HEK293 (cell line): ENCODE results near the gene NUDT16L1.

ENCODE experiments used
- CTCF ChIA-PET: fragments of 350-600 bp; formaldehyde crosslinking; extraction: SDS; loops from one replicate; lab custom pipeline; 2021; ENCODE audit warnings: antibody characterized with exemption; lab: Yijun Ruan, JAX
- POLR2A ChIA-PET: fragments of 300-600 bp; formaldehyde crosslinking; extraction: SDS; loops from one replicate; lab custom pipeline; 2020; ENCODE audit warnings: antibody characterized with exemption, inconsistent platforms; lab: Yijun Ruan, JAX
- H3K27ac ChIP-seq: fragments of 200-500 bp; sonication (Bioruptor generic); 2 replicates; pipeline ENCODE4 v1.5.1; 2014; ENCODE audit warnings: low read depth, low read length, control low read depth, inconsistent platforms; ENCODE audit errors: extremely low read depth
- H3K36me3 ChIP-seq, 2 experiments: fragments of 200-500 bp in 1 of 2; sonication (Bioruptor generic) in 1 of 2; 1 replicate in 1 of 2; 2 replicates in 1 of 2; pipeline ENCODE4 v1.5.1; 2014 to 2017; ENCODE audit warnings: inconsistent platforms in 2 of 2, low read length in 2 of 2; ENCODE audit not compliant: control insufficient read depth in 2 of 2, insufficient read depth in 1 of 2
- H3K4me1 ChIP-seq: fragments of 200-500 bp; sonication (Bioruptor generic); 2 replicates; pipeline ENCODE4 v1.5.1; 2014; ENCODE audit warnings: mild to moderate bottlenecking, low read length, inconsistent platforms; ENCODE audit not compliant: control insufficient read depth, insufficient read depth
- H3K4me3 ChIP-seq: 2 replicates; pipeline ENCODE4 v1.5.1; 2011; ENCODE audit warnings: low read depth, mild to moderate bottlenecking, control low read depth, low read length, moderate library complexity
- H3K9me3 ChIP-seq: fragments of 200-500 bp; sonication (Bioruptor generic); 2 replicates; pipeline ENCODE4 v1.5.1; 2014; ENCODE audit warnings: low read depth, low read length, inconsistent platforms; ENCODE audit not compliant: control insufficient read depth, insufficient read depth
- HOXA7 ChIP-seq: sonication (generic); formaldehyde crosslinking; IDR thresholded peaks from 2 replicates; pipeline ENCODE4 v1.8.1; 2022; ENCODE audit warnings: missing genetic modification reagents, borderline replicate concordance
- KLF16 ChIP-seq: fragments of 450-650 bp; formaldehyde crosslinking; IDR thresholded peaks from 2 replicates; pipeline ENCODE4 v1.5.1; 2017; ENCODE audit warnings: missing biosample characterization, missing genetic modification characterization
- SP7 ChIP-seq: fragments of 450-650 bp; formaldehyde crosslinking; IDR thresholded peaks from 2 replicates; pipeline ENCODE4 v1.5.1; 2016; ENCODE audit warnings: missing biosample characterization, missing genetic modification characterization
- ZBTB17 ChIP-seq: fragments of 450-650 bp; formaldehyde crosslinking; IDR thresholded peaks from 2 replicates; pipeline ENCODE4 v1.5.1; 2016; ENCODE audit warnings: missing biosample characterization, missing genetic modification characterization
- ZBTB8A ChIP-seq: fragments of 450-650 bp; formaldehyde crosslinking; IDR thresholded peaks from 2 replicates; pipeline ENCODE4 v1.5.1; 2016; ENCODE audit warnings: missing biosample characterization, missing genetic modification characterization
- ZEB2 ChIP-seq: fragments of 450-650 bp; formaldehyde crosslinking; IDR thresholded peaks from 2 replicates; pipeline ENCODE4 v1.5.1; 2016; ENCODE audit warnings: missing biosample characterization, missing genetic modification characterization
- ZIC2 ChIP-seq: fragments of 450-650 bp; formaldehyde crosslinking; IDR thresholded peaks from 2 replicates; pipeline ENCODE4 v1.5.1; 2016; ENCODE audit warnings: missing biosample characterization, missing genetic modification characterization
- ZNF2 ChIP-seq: fragments of 450-650 bp; formaldehyde crosslinking; IDR thresholded peaks from 2 replicates; pipeline ENCODE4 v1.5.1; 2016; ENCODE audit warnings: missing biosample characterization, missing genetic modification characterization
- ZNF214 ChIP-seq: fragments of 450-650 bp; formaldehyde crosslinking; IDR thresholded peaks from 2 replicates; pipeline ENCODE4 v1.5.1; 2017; ENCODE audit warnings: missing biosample characterization, mild to moderate bottlenecking, missing genetic modification characterization, borderline replicate concordance
- ZNF302 ChIP-seq: fragments of 450-650 bp; formaldehyde crosslinking; IDR thresholded peaks from 2 replicates; pipeline ENCODE4 v1.5.1; 2016; ENCODE audit warnings: missing biosample characterization, missing genetic modification characterization, low read depth
- ZNF341 ChIP-seq: fragments of 450-650 bp; formaldehyde crosslinking; IDR thresholded peaks from 2 replicates; pipeline ENCODE4; 2016; ENCODE audit warnings: low read depth, missing biosample characterization, missing genetic modification characterization
- ZNF473 ChIP-seq: fragments of 450-650 bp; formaldehyde crosslinking; IDR thresholded peaks from 2 replicates; pipeline ENCODE4 v1.5.1; 2017; ENCODE audit warnings: missing biosample characterization, missing genetic modification characterization
- ZNF529 ChIP-seq: fragments of 450-650 bp; formaldehyde crosslinking; IDR thresholded peaks from 2 replicates; pipeline ENCODE4 v1.5.1; 2017; ENCODE audit warnings: missing genetic modification characterization, missing biosample characterization; ENCODE audit not compliant: insufficient replicate concordance
- ZNF571 ChIP-seq: fragments of 450-650 bp; formaldehyde crosslinking; IDR thresholded peaks from 2 replicates; pipeline ENCODE4 v1.5.0; 2017; ENCODE audit warnings: missing biosample characterization, missing genetic modification characterization
- ZNF776 ChIP-seq: fragments of 450-650 bp; formaldehyde crosslinking; IDR thresholded peaks from 2 replicates; pipeline ENCODE4 v1.5.0; 2017; ENCODE audit warnings: missing biosample characterization, missing genetic modification characterization, borderline replicate concordance
- TF ChIP-seq, protein P1 (sequence below): fragments of 450-650 bp; formaldehyde crosslinking; IDR thresholded peaks from 2 replicates; pipeline ENCODE4 v1.5.1; 2016; ENCODE audit warnings: missing biosample characterization, missing genetic modification characterization
- TF ChIP-seq, protein P2 (sequence below): fragments of 450-650 bp; formaldehyde crosslinking; IDR thresholded peaks from 2 replicates; pipeline ENCODE4 v1.5.1; 2016; ENCODE audit warnings: missing biosample characterization, missing genetic modification characterization
- TF ChIP-seq, protein P3 (sequence below): fragments of 450-650 bp; formaldehyde crosslinking; IDR thresholded peaks from 2 replicates; pipeline ENCODE4 v1.5.1; 2016; ENCODE audit warnings: missing biosample characterization, missing genetic modification characterization
- TF ChIP-seq, protein P4 (sequence below): fragments of 450-650 bp; formaldehyde crosslinking; IDR thresholded peaks from 2 replicates; pipeline ENCODE4 v1.5.1; 2016; ENCODE audit warnings: missing biosample characterization, missing genetic modification characterization
- TF ChIP-seq, protein P5 (sequence below): fragments of 450-650 bp; formaldehyde crosslinking; IDR thresholded peaks from 2 replicates; pipeline ENCODE4 v1.5.1; 2016; ENCODE audit warnings: missing biosample characterization, missing genetic modification characterization

The NUDT16L1 gene

DNA sequence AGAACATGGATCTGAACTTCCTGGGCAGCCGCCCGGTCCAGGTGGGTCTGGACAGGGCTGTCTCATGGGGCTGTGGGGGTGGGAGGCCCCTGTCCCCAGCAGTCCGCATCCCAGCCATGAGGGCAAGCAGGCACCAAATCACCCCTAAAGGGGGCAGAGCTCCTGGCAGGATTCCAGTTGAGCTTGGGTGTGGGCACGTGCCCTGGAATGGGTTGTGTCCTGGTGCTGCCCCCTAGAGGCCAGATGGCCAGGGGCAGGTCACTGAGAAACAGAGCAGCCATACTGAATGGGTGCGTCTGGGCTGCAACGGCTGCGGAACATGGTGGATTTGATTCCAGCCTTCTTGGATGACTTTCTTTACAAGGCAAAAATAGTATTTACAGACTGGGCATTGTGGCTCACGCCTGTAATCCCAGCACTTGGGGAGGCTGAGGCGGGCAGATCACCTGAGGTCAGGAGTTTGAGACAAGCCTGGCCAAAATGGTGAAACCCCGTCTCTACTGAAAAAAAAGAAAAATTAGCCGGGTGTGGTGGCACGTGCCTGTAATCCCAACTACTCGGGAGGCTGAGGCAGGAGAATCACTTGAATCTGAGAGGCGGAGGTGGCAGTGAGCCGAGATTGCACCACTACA lies 42.8 kb upstream of the NUDT16L1 start (continued):
- TF ChIP-seq, protein P1, sequence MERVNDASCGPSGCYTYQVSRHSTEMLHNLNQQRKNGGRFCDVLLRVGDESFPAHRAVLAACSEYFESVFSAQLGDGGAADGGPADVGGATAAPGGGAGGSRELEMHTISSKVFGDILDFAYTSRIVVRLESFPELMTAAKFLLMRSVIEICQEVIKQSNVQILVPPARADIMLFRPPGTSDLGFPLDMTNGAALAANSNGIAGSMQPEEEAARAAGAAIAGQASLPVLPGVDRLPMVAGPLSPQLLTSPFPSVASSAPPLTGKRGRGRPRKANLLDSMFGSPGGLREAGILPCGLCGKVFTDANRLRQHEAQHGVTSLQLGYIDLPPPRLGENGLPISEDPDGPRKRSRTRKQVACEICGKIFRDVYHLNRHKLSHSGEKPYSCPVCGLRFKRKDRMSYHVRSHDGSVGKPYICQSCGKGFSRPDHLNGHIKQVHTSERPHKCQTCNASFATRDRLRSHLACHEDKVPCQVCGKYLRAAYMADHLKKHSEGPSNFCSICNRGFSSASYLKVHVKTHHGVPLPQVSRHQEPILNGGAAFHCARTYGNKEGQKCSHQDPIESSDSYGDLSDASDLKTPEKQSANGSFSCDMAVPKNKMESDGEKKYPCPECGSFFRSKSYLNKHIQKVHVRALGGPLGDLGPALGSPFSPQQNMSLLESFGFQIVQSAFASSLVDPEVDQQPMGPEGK (tag by site-specific recombination): peak; percentile 68
- TF ChIP-seq, protein P2, sequence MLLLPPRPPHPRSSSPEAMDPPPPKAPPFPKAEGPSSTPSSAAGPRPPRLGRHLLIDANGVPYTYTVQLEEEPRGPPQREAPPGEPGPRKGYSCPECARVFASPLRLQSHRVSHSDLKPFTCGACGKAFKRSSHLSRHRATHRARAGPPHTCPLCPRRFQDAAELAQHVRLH (tag by site-specific recombination): 0 out of 2 replicates have a peak, but pooled peaks have one; percentile 45
- TF ChIP-seq ZNF2 (tag by site-specific recombination) (0 out of 2 replicates have a peak, but pooled peaks have one; percentile 39), ZBTB8A (peak; percentile 41), SP7 (tag by site-specific recombination) (0 out of 2 replicates have a peak, but pooled peaks have one; percentile 19), KLF16 (tag by site-specific recombination) (peak; percentile 59; the same call in 1 of the 2 replicates), ZEB2 (tag by site-specific recombination) (0 out of 2 replicates have a peak, but pooled peaks have one; percentile 35)
- TF ChIP-seq, protein P3, sequence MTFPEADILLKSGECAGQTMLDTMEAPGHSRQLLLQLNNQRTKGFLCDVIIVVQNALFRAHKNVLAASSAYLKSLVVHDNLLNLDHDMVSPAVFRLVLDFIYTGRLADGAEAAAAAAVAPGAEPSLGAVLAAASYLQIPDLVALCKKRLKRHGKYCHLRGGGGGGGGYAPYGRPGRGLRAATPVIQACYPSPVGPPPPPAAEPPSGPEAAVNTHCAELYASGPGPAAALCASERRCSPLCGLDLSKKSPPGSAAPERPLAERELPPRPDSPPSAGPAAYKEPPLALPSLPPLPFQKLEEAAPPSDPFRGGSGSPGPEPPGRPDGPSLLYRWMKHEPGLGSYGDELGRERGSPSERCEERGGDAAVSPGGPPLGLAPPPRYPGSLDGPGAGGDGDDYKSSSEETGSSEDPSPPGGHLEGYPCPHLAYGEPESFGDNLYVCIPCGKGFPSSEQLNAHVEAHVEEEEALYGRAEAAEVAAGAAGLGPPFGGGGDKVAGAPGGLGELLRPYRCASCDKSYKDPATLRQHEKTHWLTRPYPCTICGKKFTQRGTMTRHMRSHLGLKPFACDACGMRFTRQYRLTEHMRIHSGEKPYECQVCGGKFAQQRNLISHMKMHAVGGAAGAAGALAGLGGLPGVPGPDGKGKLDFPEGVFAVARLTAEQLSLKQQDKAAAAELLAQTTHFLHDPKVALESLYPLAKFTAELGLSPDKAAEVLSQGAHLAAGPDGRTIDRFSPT (tag by site-specific recombination): peak; percentile 94
- TF ChIP-seq, protein P4, sequence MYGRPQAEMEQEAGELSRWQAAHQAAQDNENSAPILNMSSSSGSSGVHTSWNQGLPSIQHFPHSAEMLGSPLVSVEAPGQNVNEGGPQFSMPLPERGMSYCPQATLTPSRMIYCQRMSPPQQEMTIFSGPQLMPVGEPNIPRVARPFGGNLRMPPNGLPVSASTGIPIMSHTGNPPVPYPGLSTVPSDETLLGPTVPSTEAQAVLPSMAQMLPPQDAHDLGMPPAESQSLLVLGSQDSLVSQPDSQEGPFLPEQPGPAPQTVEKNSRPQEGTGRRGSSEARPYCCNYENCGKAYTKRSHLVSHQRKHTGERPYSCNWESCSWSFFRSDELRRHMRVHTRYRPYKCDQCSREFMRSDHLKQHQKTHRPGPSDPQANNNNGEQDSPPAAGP (tag by site-specific recombination): 0 out of 2 replicates have a peak, but pooled peaks have one; percentile 23
- TF ChIP-seq, protein P5, sequence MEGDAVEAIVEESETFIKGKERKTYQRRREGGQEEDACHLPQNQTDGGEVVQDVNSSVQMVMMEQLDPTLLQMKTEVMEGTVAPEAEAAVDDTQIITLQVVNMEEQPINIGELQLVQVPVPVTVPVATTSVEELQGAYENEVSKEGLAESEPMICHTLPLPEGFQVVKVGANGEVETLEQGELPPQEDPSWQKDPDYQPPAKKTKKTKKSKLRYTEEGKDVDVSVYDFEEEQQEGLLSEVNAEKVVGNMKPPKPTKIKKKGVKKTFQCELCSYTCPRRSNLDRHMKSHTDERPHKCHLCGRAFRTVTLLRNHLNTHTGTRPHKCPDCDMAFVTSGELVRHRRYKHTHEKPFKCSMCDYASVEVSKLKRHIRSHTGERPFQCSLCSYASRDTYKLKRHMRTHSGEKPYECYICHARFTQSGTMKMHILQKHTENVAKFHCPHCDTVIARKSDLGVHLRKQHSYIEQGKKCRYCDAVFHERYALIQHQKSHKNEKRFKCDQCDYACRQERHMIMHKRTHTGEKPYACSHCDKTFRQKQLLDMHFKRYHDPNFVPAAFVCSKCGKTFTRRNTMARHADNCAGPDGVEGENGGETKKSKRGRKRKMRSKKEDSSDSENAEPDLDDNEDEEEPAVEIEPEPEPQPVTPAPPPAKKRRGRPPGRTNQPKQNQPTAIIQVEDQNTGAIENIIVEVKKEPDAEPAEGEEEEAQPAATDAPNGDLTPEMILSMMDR (tag by site-specific recombination): peak; percentile 88

DNA sequence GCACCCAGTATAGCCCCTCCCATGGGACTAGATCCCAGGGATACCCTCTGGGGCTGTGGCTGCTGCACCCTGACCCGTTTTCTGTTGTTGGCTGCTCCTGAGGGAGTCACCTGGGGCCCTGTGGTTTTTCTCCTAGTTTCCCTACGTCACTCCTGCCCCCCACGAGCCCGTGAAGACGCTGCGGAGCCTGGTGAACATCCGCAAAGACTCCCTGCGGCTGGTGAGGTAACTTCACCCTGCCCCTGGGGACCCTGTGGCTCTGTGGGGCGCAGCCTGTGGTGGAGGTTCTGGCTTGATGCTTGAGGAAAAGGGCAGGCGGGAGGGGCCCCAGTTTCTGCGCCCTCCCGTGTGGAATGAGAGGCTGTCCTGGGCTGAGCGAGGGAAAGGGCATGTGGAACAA lies 41.5 kb upstream of the NUDT16L1 start:
- TF ChIP-seq ZIC2 (tag by site-specific recombination) (peak; percentile 90), ZNF302 (tag by site-specific recombination) (no peak)

DNA sequence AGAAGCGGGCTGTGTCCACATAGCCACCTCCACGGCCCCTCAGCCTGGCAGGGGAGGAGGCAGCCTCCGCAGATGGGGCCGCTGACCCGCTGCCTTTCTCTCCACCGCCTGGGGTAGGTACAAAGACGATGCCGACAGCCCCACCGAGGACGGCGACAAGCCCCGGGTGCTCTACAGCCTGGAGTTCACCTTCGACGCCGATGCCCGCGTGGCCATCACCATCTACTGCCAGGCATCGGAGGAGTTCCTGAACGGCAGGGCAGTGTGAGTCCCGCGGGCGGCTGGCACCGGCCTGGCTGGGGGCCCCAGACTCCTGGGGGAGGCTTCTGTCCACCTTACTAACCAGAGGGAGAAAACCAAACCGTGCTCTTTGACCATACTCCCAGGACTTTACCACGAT lies 40.8 kb upstream of the NUDT16L1 start:
- POLR2A ChIA-PET: no interaction called here
- no peak overlapping the region for H3K27ac ChIP-seq
- CTCF ChIA-PET: interaction anchor here (1.3 kb wide), 1 partner anchor 141 kb away, joined by 3 read pairs; no protein-coding TSS in a partner anchor
- no peak overlapping the region for H3K4me3 ChIP-seq
- no peaks in the 10 kb centered on the region for H3K4me1 ChIP-seq
- H3K36me3 ChIP-seq: peaks cover 0 to 67% of the 10 kb centered on the region in 2 experiments; a peak in 2 of 3 replicates
- H3K9me3 ChIP-seq: no peaks in the 10 kb centered on the region
- TF ChIP-seq ZNF529 (tag by site-specific recombination) (no peak), ZNF341 (no peak), ZNF473 (tag by site-specific recombination) (no peak), ZNF571 (tag by site-specific recombination) (no peak), ZNF214 (no peak), ZBTB17 (tag by site-specific recombination) (no peak), ZBTB8A (no peak), HOXA7 (CRISPR knock-in tag) (no peak), ZNF776 (tag by site-specific recombination) (no peak)
- TF ChIP-seq, protein P4 (tag by site-specific recombination): no peak

More for the DNA sequence above, 41.5 kb upstream of the NUDT16L1 start:
- no peaks in the 10 kb centered on the region for H3K9me3 ChIP-seq
- H3K27ac ChIP-seq: no peak overlapping the region
- CTCF ChIA-PET: interaction anchor here (0.8 to 1.3 kb wide), 3 partner anchors 28 to 140 kb away, joined by 3 to 5 read pairs (median 4); partner anchors contain the start of gene MGRN1
- H3K4me3 ChIP-seq: no peak overlapping the region
- H3K4me1 ChIP-seq: no peaks in the 10 kb centered on the region
- POLR2A ChIA-PET: no interaction called here
- H3K36me3 ChIP-seq: peaks cover 0 to 65% of the 10 kb centered on the region in 2 experiments; a peak in 2 of 3 replicates
